Measurements from ENCODE around the gene GZF1. TPM values are rescaled to one million over a fixed set of nuclear protein-coding genes. Genes with fewer than 3 reads are reported as not detected.

Gene GZF1
- polyA plus RNA-seq, 1 of the 3 experiments (the other 2 are of a cell fraction): 20.6 TPM

GRCh38 chr20:23370873-23371272, 8.9 kb downstream of the GZF1 start:
- Histone ChIP-seq H3K36me3 (replicated peaks in 1 of 2; ENCODE audit: control insufficient read depth in 1 of 2, insufficient read depth in 2 of 2, low read length in 1 of 2) (peaks cover 66 to 82% of the 10 kb centered on the region in 2 experiments), H3K4me2 (no peak overlapping the region), H3F3A (replicated peaks; ENCODE audit: insufficient read depth) (peaks cover 17% of the 10 kb centered on the region), H2AFZ (ENCODE audit: low read depth) (no peak overlapping the region), H3K4me1 (ENCODE audit: control insufficient read depth in 1 of 2, insufficient read depth in 2 of 2, low read depth in 1 of 2, low read length in 1 of 2) (peaks cover 0 to 21% of the 10 kb centered on the region in 2 experiments; a peak in 3 of 4 replicates), H3K9ac (no peak overlapping the region), H3K27me3 (ENCODE audit: insufficient read depth) (no peaks in the 10 kb centered on the region), H3K9me2 (no peaks in the 10 kb centered on the region), H3K79me2 (ENCODE audit: insufficient read depth) (peaks cover 35% of the 10 kb centered on the region), H4K20me1 (ENCODE audit: insufficient read depth) (peaks cover 28% of the 10 kb centered on the region), H3K27ac (ENCODE audit: low read depth in 2 of 2, low read length in 1 of 2) (no peak overlapping the region), H3K9me3 (no peaks in the 10 kb centered on the region), H3K4me3 (ENCODE audit: low read depth in 2 of 2, low read length in 1 of 2) (no peak overlapping the region)
- WGBS (ENCODE audit: low lambda C conversion rate): 82% methylated on average over 3 of the region's 3 CpGs
- POLR2A ChIA-PET: no interaction called here
- no peak for DNase-seq
- CTCF ChIA-PET: interaction anchor here (0.6 kb wide), 1 partner anchor 50 kb away, joined by 3 read pairs; the partner anchor contains the start of gene NAPB
- TF ChIP-seq RXRA (IDR thresholded peaks at IDR 0.05; ENCODE audit: borderline replicate concordance, low read depth): no peak
- no peak for TF ChIP-seq EP300 (IDR thresholded peaks at IDR 0.05; ENCODE audit: borderline replicate concordance in 1 of 2, low read depth in 1 of 2, low read length in 1 of 2)
- TF ChIP-seq USF2 (IDR thresholded peaks at IDR 0.05; ENCODE audit: borderline replicate concordance, low read depth, low read length): no peak
- TF ChIP-seq SMC3 (IDR thresholded peaks at IDR 0.05; ENCODE audit: low read depth, low read length): no peak
- no peak for TF ChIP-seq EZH2phosphoT487 (IDR thresholded peaks at IDR 0.05; ENCODE audit: borderline replicate concordance, low read depth)
- TF ChIP-seq FOXJ3 (CRISPR knock-in tag; IDR thresholded peaks at IDR 0.05): no peak
- TF ChIP-seq PBX3 (IDR thresholded peaks at IDR 0.05): no peak
- TF ChIP-seq REST (IDR thresholded peaks at IDR 0.05; ENCODE audit: low read depth, low read length): no peak
- no peak for TF ChIP-seq NRF1 (IDR thresholded peaks at IDR 0.05; ENCODE audit: low read depth, low read length)
- no peak for TF ChIP-seq JUND (IDR thresholded peaks at IDR 0.05)
- no peak for TF ChIP-seq YY1 (IDR thresholded peaks at IDR 0.05; ENCODE audit: low read depth)
- TF ChIP-seq FOXM1 (IDR thresholded peaks at IDR 0.05; ENCODE audit: low read depth): no peak

- Histone ChIP-seq H4K20me1 (ENCODE audit: insufficient read depth) (peaks cover 23% of the 10 kb centered on the region), H3K36me3 (replicated peaks in 1 of 2; ENCODE audit: control insufficient read depth in 1 of 2, insufficient read depth in 2 of 2, low read length in 1 of 2) (peaks cover 60 to 77% of the 10 kb centered on the region in 2 experiments), H3K9me3 (no peaks in the 10 kb centered on the region), H3K9me2 (no peaks in the 10 kb centered on the region), H3K4me3 (ENCODE audit: low read depth in 2 of 2, low read length in 1 of 2) (no peak overlapping the region), H3K9ac (no peak overlapping the region), H3K27me3 (ENCODE audit: insufficient read depth) (no peaks in the 10 kb centered on the region), H3K4me2 (no peak overlapping the region), H3K79me2 (ENCODE audit: insufficient read depth) (peaks cover 29% of the 10 kb centered on the region), H3K27ac (ENCODE audit: low read depth in 2 of 2, low read length in 1 of 2) (no peak overlapping the region), H3F3A (replicated peaks; ENCODE audit: insufficient read depth) (peaks cover 13% of the 10 kb centered on the region), H2AFZ (ENCODE audit: low read depth) (no peak overlapping the region), H3K4me1 (ENCODE audit: control insufficient read depth in 1 of 2, insufficient read depth in 2 of 2, low read depth in 1 of 2, low read length in 1 of 2) (peaks cover 0 to 17% of the 10 kb centered on the region in 2 experiments; a peak in 2 of 4 replicates)
- ChIA-PET POLR2A (no interaction called here), CTCF (no interaction called here)
- no peak for DNase-seq
- 79% methylated on average over 4 of the region's 4 CpGs for WGBS (ENCODE audit: low lambda C conversion rate)
- TF ChIP-seq TAF1 (IDR thresholded peaks at IDR 0.05; ENCODE audit: borderline replicate concordance, low read depth, low read length): no peak
- no peak for TF ChIP-seq MAX (IDR thresholded peaks at IDR 0.05; ENCODE audit: low read depth)
- TF ChIP-seq REST (IDR thresholded peaks at IDR 0.05; ENCODE audit: low read depth, low read length): no peak
- no peak for TF ChIP-seq MXI1 (IDR thresholded peaks at IDR 0.05; ENCODE audit: low read depth, low read length)
- no peak for TF ChIP-seq TEAD4 (IDR thresholded peaks at IDR 0.05; ENCODE audit: borderline replicate concordance, insufficient read depth)
- TF ChIP-seq ELF1 (IDR thresholded peaks at IDR 0.05): no peak
- no peak for TF ChIP-seq JUND (IDR thresholded peaks at IDR 0.05)
Observed at GRCh38 chr20:23371496-23371895, 9.5 kb downstream of the GZF1 start.

All from SK-N-SH (cell line).